H1 (cell line): ENCODE measurements around the gene CLDN7. TPM values are rescaled to one million over a fixed set of nuclear protein-coding genes. Genes with fewer than 3 reads are reported as not detected.

ENCODE experiments used
- ATF2 ChIP-seq: IDR thresholded peaks from 2 replicates; pipeline ENCODE4 v1.6.1; 2012; ENCODE audit warnings: low read length, inconsistent platforms
- ATF3 ChIP-seq: IDR thresholded peaks from 2 replicates; pipeline ENCODE4 v1.6.1; 2011; ENCODE audit warnings: low read depth, mild to moderate bottlenecking, low read length; ENCODE audit not compliant: insufficient read depth
- BCL11A ChIP-seq, 2 experiments: IDR thresholded peaks; one replicate each; pipeline ENCODE4 v1.6.1; 2011; ENCODE audit warnings: low read depth in 2 of 2, low read length in 2 of 2, mild to moderate bottlenecking in 2 of 2
- CBX8 ChIP-seq: fragments of 300-800, 300-1000 bp; sonication (generic); IDR thresholded peaks from 2 replicates; pipeline ENCODE4 v1.7.1; 2016; ENCODE audit warnings: low read depth, low read length, borderline replicate concordance
- CHD1 ChIP-seq: IDR thresholded peaks from 2 replicates; pipeline ENCODE4 v1.6.1; 2012; ENCODE audit warnings: low read depth, low read length, improper control_type of control experiment
- CREB1 ChIP-seq: IDR thresholded peaks from 2 replicates; pipeline ENCODE4 v1.6.1; 2012; ENCODE audit warnings: inconsistent platforms
- CTBP2 ChIP-seq: IDR thresholded peaks from 2 replicates; pipeline ENCODE4 v1.7.0; 2011; ENCODE audit warnings: borderline replicate concordance, mild to moderate bottlenecking, moderate library complexity, mixed read lengths, low read length; ENCODE audit not compliant: insufficient read depth, insufficient read length
- E2F6 ChIP-seq: IDR thresholded peaks from 2 replicates; pipeline ENCODE4 v1.6.1; 2012; ENCODE audit warnings: inconsistent platforms
- EGR1 ChIP-seq: IDR thresholded peaks from 2 replicates; pipeline ENCODE4 v1.6.1; 2011; ENCODE audit warnings: low read depth, low read length, borderline replicate concordance
- GTF2F1 ChIP-seq: IDR thresholded peaks from 2 replicates; pipeline ENCODE4 v1.6.1; 2012; ENCODE audit warnings: low read depth, low read length, improper control_type of control experiment, borderline replicate concordance
- HDAC6 ChIP-seq: IDR thresholded peaks from one replicate; pipeline ENCODE4 v1.7.1; 2012; ENCODE audit warnings: low read depth, mild to moderate bottlenecking, inconsistent platforms, low read length, moderate library complexity
- JUN ChIP-seq: IDR thresholded peaks from 2 replicates; pipeline ENCODE4 v1.6.1; 2011; ENCODE audit warnings: low read depth, mild to moderate bottlenecking, improper control_type of control experiment, low read length
- JUND ChIP-seq: IDR thresholded peaks from 2 replicates; pipeline ENCODE4 v1.6.1; 2011; ENCODE audit warnings: mild to moderate bottlenecking, improper control_type of control experiment, low read length
- KDM4A ChIP-seq: IDR thresholded peaks from one replicate; pipeline ENCODE4 v1.7.1; 2012; ENCODE audit warnings: low read depth, mild to moderate bottlenecking, moderate library complexity, low read length, inconsistent platforms; ENCODE audit not compliant: severe bottlenecking
- MAX ChIP-seq: IDR thresholded peaks from 2 replicates; pipeline ENCODE4 v1.6.1; 2012; ENCODE audit warnings: inconsistent platforms
- NRF1 ChIP-seq: IDR thresholded peaks from 2 replicates; pipeline ENCODE4 v1.6.1; 2011; ENCODE audit warnings: mild to moderate bottlenecking, low read depth, low read length, improper control_type of control experiment
- POLR2AphosphoS5 ChIP-seq: IDR thresholded peaks from 2 replicates; pipeline ENCODE4 v1.6.1; 2011; ENCODE audit warnings: low read depth, low read length
- RAD21 ChIP-seq, 2 experiments: IDR thresholded peaks in 1 of 2; conservative IDR thresholded peaks in 1 of 2; 2 replicates each; pipeline ENCODE4 v1.6.1; 2011; ENCODE audit warnings: low read depth in 2 of 2, low read length in 2 of 2, improper control_type of control experiment in 1 of 2, inconsistent platforms in 1 of 2, mild to moderate bottlenecking in 1 of 2, moderate library complexity in 1 of 2
- SP2 ChIP-seq: IDR thresholded peaks from 2 replicates; pipeline ENCODE4 v1.6.1; 2012; ENCODE audit warnings: mild to moderate bottlenecking, low read length, inconsistent platforms
- SRF ChIP-seq: IDR thresholded peaks from 2 replicates; pipeline ENCODE4 v1.6.1; 2011; ENCODE audit warnings: mild to moderate bottlenecking, low read depth, low read length, moderate library complexity
- TAF7 ChIP-seq: optimal IDR thresholded peaks from 2 replicates; pipeline ENCODE3; 2011; ENCODE audit warnings: low read depth, mild to moderate bottlenecking, inconsistent platforms, low read length, moderate library complexity, borderline replicate concordance
- polyA plus RNA-seq, 7 experiments: library from polyadenylated mRNA; depleted of rRNA in 3 of 7; stranded (reverse) in 5 of 7; unstranded in 2 of 7; fragments of >200 nt in 5 of 7; fragments of 200-250 nt in 2 of 7; gene quantifications; 1 replicate in 5 of 7; 2 replicates in 1 of 7; 4 replicates in 1 of 7; pipeline versions ENCODE4 v1.2.1 to v1.2.3, GENCODE V29; 2011 to 2013; ENCODE audit warnings: missing spikeins in 2 of 7, mixed read lengths in 2 of 7
- total RNA-seq: library from RNA; stranded (reverse); fragmentation: NEBNext Ultra II Directional; extraction: Animal tissue kit (Norgen Biotek cat#: 25700); gene quantifications from 2 replicates; pipeline ENCODE4 v1.2.1, GENCODE V29; 2021

CLDN7 gene
- total and polyA plus RNA-seq, 2 of the 8 experiments (the other 6 are each of a cell fraction or from before 2014, with no cell fraction given) = 118 to 119 TPM

- TF ChIP-seq NRF1 (no peak), POLR2AphosphoS5 (peak; percentile 21), JUN (no peak), RAD21 (IDR thresholded peaks at IDR 0.05 in 1 of 2, conservative IDR thresholded peaks at IDR 0.05 in 1 of 2; ENCODE audit: low read depth in 2 of 2, low read length in 2 of 2) (no peak), BCL11A (IDR thresholded peaks at IDR 0.05; ENCODE audit: low read depth in 2 of 2, low read length in 2 of 2) (no peak), E2F6 (no peak; the same call in 1 of the 2 replicates), CREB1 (peak; percentile 84), MAX (no peak), GTF2F1 (no peak), JUND (peak; percentile 80), CTBP2 (no peak), SRF (no peak), KDM4A (no peak), HDAC6 (no peak), SP2 (no peak), ATF3 (no peak), ATF2 (no peak; the same call in 1 of the 2 replicates), CBX8 (no peak), CHD1 (no peak), TAF7 (peak; percentile 22), EGR1 (peak; percentile 95)
These were observed 42.3 kb downstream of the CLDN7 start, which contains the start of the genes ACADVL and DLG4 (continued) for GRCh38 chr17:7219812-7220592.
